ENCODE data around the gene GCN1. TPM values are rescaled to one million over a fixed set of nuclear protein-coding genes. Genes with fewer than 3 reads are reported as not detected.
A peak's percentile ranks its signal among the peaks of the same experiment; 100 is the strongest.

GCN1 gene
- total RNA-seq, 8 experiments from 2014 or later, result 31.8 to 153 (median 47.1) TPM

DNA sequence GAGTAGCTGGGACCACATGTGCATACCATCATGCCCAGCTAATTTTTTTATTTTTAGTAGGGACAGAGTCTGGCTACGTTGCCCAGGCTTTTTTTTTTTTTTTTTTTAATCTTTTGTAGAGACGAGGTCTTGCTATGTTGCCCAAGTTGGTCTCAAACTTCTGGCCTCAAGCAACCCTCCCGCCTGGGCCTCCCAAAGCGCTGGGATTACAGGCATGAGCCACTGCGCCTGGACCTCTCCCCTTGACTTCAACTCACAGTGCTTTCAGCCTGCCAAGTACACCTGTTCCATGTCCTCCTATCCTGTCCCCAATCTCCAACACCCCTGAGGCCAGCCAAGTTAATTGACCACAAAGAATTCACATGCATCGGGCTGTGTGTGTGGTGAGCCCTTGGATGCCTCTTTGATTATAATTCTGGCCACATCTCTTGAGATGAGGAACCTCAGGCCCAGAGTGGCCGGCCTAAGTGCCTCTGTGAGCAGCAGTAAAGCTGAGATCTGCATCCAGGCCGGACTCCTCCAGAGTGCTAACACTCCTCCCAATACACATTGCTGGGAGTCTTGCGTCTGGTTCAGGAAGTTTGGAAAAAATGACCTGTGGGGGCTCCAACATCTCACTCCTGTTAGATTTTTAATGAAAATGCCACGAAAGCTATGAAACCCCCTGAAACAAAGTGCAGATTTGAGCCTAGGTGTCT, 84.8 kb downstream of the GCN1 start:
- no peak for ATAC-seq (replicated peaks in 6 of 8)
- in situ Hi-C loops (cut with MboI; ENCODE audit: low pct_unique_long_range_greater_than_20kb in 2 of 9, low sequenced_read_pairs in 9 of 9, unreplicated experiment in 9 of 9), result no loop called here
- Histone ChIP-seq H3K27ac (no peak overlapping the region), H3K4me1 (replicated peaks in 1 of 2) (no peaks in the 10 kb centered on the region), H3K4me3 (no peak overlapping the region)
- 50 to 100% (median 92%) methylated on average over 1 to 7 of the region's 10 CpGs for WGBS, 10 experiments

DNA sequence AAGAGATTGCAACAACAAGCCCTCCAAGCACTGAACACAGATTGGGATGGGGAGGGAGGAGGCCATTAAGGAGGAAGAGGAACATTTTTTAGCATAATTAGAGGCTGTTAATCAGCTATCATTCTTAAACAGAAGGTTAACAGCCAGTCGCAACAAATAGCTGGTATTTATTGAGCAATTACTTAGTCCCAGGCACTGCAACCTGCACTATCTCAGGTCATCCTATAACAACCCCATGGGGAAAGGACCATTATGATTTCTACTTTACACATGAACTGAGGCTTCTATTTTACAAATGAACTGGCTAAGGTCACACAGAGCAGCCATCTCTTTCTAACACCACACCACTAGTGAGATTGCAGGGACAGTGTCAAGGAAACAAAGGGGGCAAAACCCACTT, 88.4 kb downstream of the GCN1 start:
- in situ Hi-C loops (cut with MboI; ENCODE audit: low pct_unique_long_range_greater_than_20kb in 2 of 9, low sequenced_read_pairs in 9 of 9, unreplicated experiment in 9 of 9), result no loop called here
- Histone ChIP-seq H3K4me1 (replicated peaks in 1 of 2) (no peaks in the 10 kb centered on the region), H3K27ac (no peak overlapping the region), H3K4me3 (no peak overlapping the region)
- no peak for ATAC-seq (replicated peaks in 6 of 8)
- 71 to 100% (median 100%) methylated on average over 1 of the region's 1 CpG; no CpG with 5 or more reads in 5 of the 10 experiments for WGBS, 10 experiments

DNA sequence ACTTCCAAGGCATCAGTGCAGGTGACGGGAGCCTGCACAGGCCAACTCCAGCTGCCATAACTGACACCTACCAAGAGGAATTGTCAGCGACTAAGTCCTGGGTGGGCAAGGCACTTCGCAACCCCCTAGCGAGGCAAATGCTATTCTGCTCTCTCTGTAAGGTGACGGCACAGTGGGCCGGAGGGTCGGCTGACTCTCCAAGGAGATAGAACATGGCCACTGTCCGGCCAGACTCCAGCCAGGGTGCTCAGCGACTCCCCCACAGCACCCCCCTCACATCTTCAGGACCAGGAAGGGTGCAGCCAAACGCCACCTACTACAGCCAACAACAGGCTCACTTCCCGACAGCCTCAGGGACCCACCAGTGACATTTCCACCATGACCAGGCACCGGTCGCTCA, 91.1 kb downstream of the GCN1 start:
- no peaks in the 10 kb centered on the region for H3K4me1 ChIP-seq (replicated peaks in 1 of 2)
- H3K4me3 ChIP-seq, result no peak overlapping the region
- no peak for ATAC-seq (replicated peaks in 6 of 8)
- 72 to 100% (median 90%) methylated on average over 1 to 5 of the region's 13 CpGs; no CpG with 5 or more reads in 6 of the 10 experiments for WGBS, 10 experiments
- in situ Hi-C loops (cut with MboI; ENCODE audit: low pct_unique_long_range_greater_than_20kb in 2 of 9, low sequenced_read_pairs in 9 of 9, unreplicated experiment in 9 of 9), result no loop called here
- no peak overlapping the region for H3K27ac ChIP-seq

DNA sequence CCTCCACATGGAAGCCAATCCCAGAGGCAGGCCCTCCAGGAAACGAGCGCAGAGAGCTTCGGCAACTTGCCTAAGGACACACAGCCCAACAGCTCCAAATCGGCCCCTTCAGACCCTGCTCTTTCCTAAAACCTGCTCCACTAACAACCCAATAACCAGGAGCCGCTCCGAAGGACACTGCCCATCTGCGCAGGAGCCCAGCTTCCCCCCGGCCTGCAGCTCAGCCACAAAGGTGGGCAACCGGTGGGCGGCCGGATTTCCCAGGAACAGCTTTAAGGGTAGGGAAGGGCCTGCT, 91.5 kb downstream of the GCN1 start:
- ATAC-seq (replicated peaks in 6 of 8), result no peak
- in situ Hi-C loops (cut with MboI; ENCODE audit: low pct_unique_long_range_greater_than_20kb in 2 of 9, low sequenced_read_pairs in 9 of 9, unreplicated experiment in 9 of 9), result no loop called here
- 90 to 98% methylated on average over 2 to 8 of the region's 11 CpGs; no CpG with 5 or more reads in 8 of the 10 experiments for WGBS, 10 experiments
- Histone ChIP-seq H3K27ac (no peak overlapping the region), H3K4me1 (replicated peaks in 1 of 2) (no peaks in the 10 kb centered on the region), H3K4me3 (no peak overlapping the region)

DNA sequence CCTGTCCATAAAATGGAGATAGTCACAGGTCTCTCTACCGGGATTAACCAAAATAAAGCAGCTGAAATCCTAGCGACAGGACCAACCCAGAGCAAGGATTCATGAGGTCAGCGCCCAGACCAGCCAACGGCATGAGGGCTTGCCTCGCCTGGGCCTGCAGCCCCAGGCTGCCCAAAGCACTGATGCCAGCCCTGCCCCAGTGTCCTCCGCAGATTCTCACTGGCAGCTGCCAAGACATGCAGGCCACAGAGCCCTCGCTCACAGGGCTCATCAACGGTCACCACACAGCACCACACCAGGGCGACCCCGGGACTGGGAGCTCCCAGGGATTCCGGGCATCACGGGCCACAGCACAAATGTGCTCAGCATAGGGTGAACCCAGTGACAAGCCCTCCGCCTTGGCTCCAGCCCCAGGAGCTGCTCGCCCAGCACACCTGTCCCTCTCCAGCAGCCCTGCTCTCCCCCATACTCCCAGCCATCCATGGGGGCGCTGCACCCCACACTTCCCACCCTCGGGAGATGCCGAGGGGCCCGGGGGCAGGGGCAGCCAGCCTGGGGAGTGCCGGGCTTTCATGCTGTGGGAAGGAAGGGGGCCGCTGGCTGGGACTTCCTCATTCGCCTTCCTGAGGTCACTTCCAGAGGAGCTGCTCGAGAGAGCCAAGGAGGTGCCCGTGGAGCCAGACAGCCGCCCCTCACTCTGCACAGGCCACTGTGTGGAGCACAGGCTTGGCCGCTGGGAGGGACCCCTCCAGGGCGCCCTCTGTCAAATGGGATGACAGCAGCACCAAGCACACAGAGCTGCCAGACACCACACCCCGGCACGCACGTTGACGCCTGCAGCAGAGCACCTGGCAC, 92.1 kb downstream of the GCN1 start:
- no peaks in the 10 kb centered on the region for H3K4me1 ChIP-seq (replicated peaks in 1 of 2)
- in situ Hi-C loops (cut with MboI; ENCODE audit: low pct_unique_long_range_greater_than_20kb in 2 of 9, low sequenced_read_pairs in 9 of 9, unreplicated experiment in 9 of 9), result no loop called here
- WGBS, 10 experiments, result 77 to 100% (median 100%) methylated on average over 1 to 4 of the region's 30 CpGs; no CpG with 5 or more reads in 5 of the 10 experiments
- H3K4me3 ChIP-seq, result no peak overlapping the region
- H3K27ac ChIP-seq, result no peak overlapping the region
- peak in 4 of 8 experiments; percentile 2 to 43 (median 8) for ATAC-seq (replicated peaks in 6 of 8)

DNA sequence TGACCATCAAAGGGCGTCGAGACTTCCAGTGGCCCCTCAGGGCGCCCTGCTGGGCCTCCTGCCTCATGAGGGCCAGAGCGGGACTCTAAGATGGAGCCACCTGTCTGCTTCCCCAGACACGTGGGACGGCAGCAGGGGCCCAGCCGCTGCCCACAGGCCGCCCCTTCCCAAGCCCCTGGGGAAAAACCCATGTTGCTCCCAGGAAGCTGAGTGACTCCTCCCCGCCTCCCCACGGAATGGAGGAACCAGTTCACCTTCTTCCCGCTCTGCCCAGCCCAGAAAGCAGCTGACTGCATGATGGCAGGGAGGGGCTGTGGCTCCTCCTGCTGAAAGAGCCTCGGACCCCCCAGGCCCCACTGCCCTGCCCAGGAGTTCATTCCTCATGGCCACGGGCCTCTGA, 92.9 kb downstream of the GCN1 start:
- peak in 1 of 8 experiments; percentile 7 for ATAC-seq (replicated peaks in 6 of 8)
- Histone ChIP-seq H3K4me1 (replicated peaks in 1 of 2) (no peaks in the 10 kb centered on the region), H3K27ac (no peak overlapping the region), H3K4me3 (no peak overlapping the region)
- WGBS, 10 experiments, result 62 to 94% (median 90%) methylated on average over 2 to 6 of the region's 13 CpGs; no CpG with 5 or more reads in 7 of the 10 experiments
- in situ Hi-C loops (cut with MboI; ENCODE audit: low pct_unique_long_range_greater_than_20kb in 2 of 9, low sequenced_read_pairs in 9 of 9, unreplicated experiment in 9 of 9), result no loop called here

DNA sequence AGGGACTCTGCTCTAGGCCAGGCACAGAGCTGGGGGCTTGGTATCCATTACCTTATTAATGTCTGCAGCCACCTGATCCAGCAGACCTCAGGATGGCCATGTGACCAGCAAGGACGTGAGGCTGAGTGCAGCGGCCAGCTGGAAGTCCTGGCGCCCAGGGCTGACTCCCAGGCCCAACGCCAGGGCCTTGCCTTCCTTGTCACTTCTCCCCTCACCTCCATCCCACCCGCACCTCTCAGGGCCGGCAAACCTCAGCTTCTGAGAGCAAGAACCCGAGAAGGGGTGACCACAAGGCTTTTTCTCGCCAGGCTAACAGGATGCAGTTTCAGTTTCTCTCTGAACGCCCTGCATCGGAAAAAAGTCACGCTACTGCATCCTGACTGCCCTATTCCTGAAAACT, 93.3 kb downstream of the GCN1 start:
- Histone ChIP-seq H3K4me3 (no peak overlapping the region), H3K27ac (no peak overlapping the region), H3K4me1 (replicated peaks in 1 of 2) (no peaks in the 10 kb centered on the region)
- ATAC-seq (replicated peaks in 6 of 8), result peak in 3 of 8 experiments; percentile 4 to 19 (median 15)
- WGBS, 10 experiments, result 74 to 84% (median 79%) methylated on average over 3 to 11 of the region's 11 CpGs; no CpG with 5 or more reads in 6 of the 10 experiments
- in situ Hi-C loops (cut with MboI; ENCODE audit: low pct_unique_long_range_greater_than_20kb in 2 of 9, low sequenced_read_pairs in 9 of 9, unreplicated experiment in 9 of 9), result no loop called here

DNA sequence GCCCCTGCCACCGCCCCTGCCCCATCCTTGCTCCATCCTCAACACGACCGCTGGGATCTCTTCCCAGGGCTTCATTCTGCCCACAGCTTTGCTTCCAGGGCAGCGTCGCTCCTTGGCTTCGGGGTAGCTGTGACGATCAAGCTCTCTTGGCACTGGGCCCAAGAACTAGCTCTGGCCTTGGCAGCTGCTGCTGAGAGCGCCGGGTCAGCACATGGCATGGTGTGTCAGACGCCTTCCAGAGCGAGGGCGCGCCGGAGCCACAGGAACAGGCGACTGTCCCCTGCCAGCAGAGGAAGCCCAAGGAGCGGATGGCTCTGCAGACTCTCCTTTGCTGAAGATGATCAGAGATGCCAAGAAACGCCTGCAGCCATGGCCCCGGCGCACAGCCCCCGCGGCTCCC, 93.9 kb downstream of the GCN1 start:
- in situ Hi-C loops (cut with MboI; ENCODE audit: low pct_unique_long_range_greater_than_20kb in 2 of 9, low sequenced_read_pairs in 9 of 9, unreplicated experiment in 9 of 9), result no loop called here
- ATAC-seq (replicated peaks in 6 of 8), result peak in 3 of 8 experiments; percentile 2 to 38 (median 22)
- WGBS, 10 experiments, result 30 to 100% (median 63%) methylated on average over 1 to 5 of the region's 21 CpGs; no CpG with 5 or more reads in 4 of the 10 experiments
- no peaks in the 10 kb centered on the region for H3K4me1 ChIP-seq (replicated peaks in 1 of 2)
- no peak overlapping the region for H3K27ac ChIP-seq
- no peak overlapping the region for H3K4me3 ChIP-seq

DNA sequence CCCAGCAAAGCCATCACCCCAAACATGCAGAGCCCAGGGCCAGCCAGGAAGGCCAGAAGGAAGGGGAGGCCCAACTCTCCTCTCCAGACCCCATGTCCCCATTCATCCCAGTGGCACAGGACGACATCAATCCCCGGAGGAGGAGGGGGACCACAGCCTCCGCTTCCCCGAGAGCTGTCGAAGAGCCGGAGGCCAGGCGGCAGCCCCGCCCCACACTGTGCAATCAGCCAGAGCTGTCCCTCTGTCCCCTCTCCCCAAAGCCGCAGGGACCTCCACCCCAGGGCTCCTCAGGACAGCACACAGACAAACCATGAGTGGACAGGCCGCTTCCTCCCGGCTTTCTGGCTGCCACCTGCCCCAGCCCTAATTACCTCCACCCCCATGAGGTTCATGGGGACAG, 94.8 kb downstream of the GCN1 start:
- Histone ChIP-seq H3K27ac (no peak overlapping the region), H3K4me1 (replicated peaks in 1 of 2) (peaks cover 3% of the 10 kb centered on the region in 2 donors), H3K4me3 (no peak overlapping the region)
- in situ Hi-C loops (cut with MboI; ENCODE audit: low pct_unique_long_range_greater_than_20kb in 2 of 9, low sequenced_read_pairs in 9 of 9, unreplicated experiment in 9 of 9), result loop anchor here in 1 of 9 experiments (25.0 kb wide), 2 partner anchors 112 to 287 kb away; partner anchors contain the start of gene BICDL1
- ATAC-seq (replicated peaks in 6 of 8), result no peak
- 80 to 100% methylated on average over 4 to 7 of the region's 11 CpGs; no CpG with 5 or more reads in 8 of the 10 experiments for WGBS, 10 experiments

DNA sequence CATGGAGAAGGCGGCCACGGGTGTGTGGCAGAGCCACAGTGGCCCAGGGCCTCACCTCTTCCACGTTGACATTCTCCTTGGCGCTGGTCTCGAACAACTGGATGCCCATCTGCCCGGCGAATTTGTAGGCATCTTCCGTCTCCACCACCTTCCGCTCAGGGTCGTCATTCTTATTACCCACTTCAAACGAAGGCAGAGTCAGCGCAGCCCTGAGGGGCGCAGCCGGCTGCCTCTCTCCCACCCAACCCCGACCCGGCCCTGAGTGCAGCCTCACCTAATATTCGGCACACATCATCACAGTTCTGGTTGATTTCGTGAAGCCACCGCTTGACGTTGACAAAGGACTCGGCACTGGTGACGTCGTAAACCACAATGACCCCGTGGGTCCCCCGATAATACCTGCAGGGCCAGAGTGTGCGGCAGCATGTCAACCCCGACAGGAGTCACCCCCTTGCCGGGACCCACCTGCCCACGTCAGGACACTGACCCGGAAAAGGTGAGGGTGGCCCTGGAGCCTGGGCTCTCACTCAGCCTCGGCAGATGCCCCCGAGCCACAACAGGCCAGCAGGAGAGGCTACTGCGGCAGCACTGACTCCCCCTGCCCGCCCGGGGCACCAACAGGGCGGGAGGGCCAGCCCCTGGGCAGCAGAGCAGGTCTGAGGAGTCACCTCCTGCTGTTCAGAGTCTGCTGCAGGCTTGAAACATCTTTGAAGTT, 95.6 kb downstream of the GCN1 start:
- in situ Hi-C loops (cut with MboI; ENCODE audit: low pct_unique_long_range_greater_than_20kb in 2 of 9, low sequenced_read_pairs in 9 of 9, unreplicated experiment in 9 of 9), result loop anchor here in 1 of 9 experiments (25.0 kb wide), 2 partner anchors 112 to 287 kb away; partner anchors contain the start of gene BICDL1
- H3K4me3 ChIP-seq, result no peak overlapping the region
- 94 to 100% (median 100%) methylated on average over 2 to 11 of the region's 36 CpGs; no CpG with 5 or more reads in 6 of the 10 experiments for WGBS, 10 experiments
- H3K27ac ChIP-seq, result no peak overlapping the region
- H3K4me1 ChIP-seq (replicated peaks in 1 of 2), result peaks cover 11% of the 10 kb centered on the region in 2 donors
- ATAC-seq (replicated peaks in 6 of 8), result no peak

DNA sequence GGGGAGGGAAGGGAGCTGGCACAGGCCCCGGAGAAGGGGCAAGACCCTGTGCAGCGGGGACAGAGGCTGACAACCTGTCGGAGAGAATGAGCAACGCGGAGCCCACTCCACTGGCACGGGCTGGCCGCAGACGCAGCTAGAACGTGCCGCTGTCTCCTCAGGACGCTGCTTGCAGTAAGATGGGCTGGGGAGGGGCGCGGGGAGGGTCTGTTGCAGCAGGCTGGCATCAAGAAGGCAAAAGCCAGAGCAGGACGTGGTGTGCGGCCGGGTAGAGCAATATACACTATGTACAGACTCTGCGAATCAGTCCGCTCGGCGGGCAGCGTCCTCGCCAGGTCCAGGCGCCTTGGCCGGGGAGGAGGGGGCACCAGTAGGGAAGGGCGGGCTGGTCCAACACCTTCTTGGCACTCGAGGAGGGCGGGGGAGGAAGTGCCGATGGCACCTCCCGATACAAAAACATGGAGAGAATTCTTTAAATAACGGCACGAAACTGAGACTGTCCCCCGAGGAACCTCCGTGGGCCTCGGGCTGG, 97.8 kb downstream of the GCN1 start:
- in situ Hi-C loops (cut with MboI; ENCODE audit: low pct_unique_long_range_greater_than_20kb in 2 of 9, low sequenced_read_pairs in 9 of 9, unreplicated experiment in 9 of 9), result loop anchor here in 1 of 9 experiments (25.0 kb wide), 2 partner anchors 109 to 284 kb away; partner anchors contain the start of gene BICDL1
- Histone ChIP-seq H3K27ac (no peak overlapping the region), H3K4me3 (no peak overlapping the region), H3K4me1 (replicated peaks in 1 of 2) (peaks cover 27 to 29% of the 10 kb centered on the region in 2 donors)
- ATAC-seq (replicated peaks in 6 of 8), result no peak
- 82 to 100% (median 98%) methylated on average over 3 to 10 of the region's 34 CpGs; no CpG with 5 or more reads in 7 of the 10 experiments for WGBS, 10 experiments

DNA sequence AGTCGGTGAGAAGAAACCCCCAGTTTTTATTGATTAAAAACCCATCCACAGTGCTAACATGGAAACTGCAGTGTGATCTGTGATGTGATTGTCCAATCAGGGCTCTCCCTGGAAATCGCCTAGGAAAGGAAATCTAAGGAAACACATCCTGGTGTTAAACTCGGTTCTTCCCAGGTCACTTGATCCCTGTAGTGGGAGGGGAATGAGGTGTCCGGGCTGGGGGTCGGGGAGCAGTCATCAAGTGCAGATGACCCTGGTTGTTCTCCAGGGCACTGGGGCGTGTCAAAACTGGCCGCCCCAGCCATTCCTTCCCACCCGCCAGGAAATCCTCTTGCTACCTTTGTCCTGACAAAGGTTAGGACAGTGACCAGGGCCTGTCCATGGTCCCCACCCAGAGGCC, 98.8 kb downstream of the GCN1 start:
- 0 to 80% (median 80%) methylated on average over 1 to 2 of the region's 8 CpGs; no CpG with 5 or more reads in 6 of the 10 experiments for WGBS, 10 experiments
- no peak for ATAC-seq (replicated peaks in 6 of 8)
- H3K4me1 ChIP-seq (replicated peaks in 1 of 2), result peaks cover 27 to 29% of the 10 kb centered on the region in 2 donors
- in situ Hi-C loops (cut with MboI; ENCODE audit: low pct_unique_long_range_greater_than_20kb in 2 of 9, low sequenced_read_pairs in 9 of 9, unreplicated experiment in 9 of 9), result loop anchor here in 1 of 9 experiments (25.0 kb wide), 2 partner anchors 108 to 283 kb away; partner anchors contain the start of gene BICDL1
- H3K27ac ChIP-seq, result no peak overlapping the region
- H3K4me3 ChIP-seq, result no peak overlapping the region
